Liver (tissue), 3 donors: Measurements from ENCODE around the gene NPTN.

Source experiments
- JUND ChIP-seq, 2 donors: IDR thresholded peaks; 2 replicates each; pipeline ENCODE4 v1.6.1; 2016; ENCODE audit warnings: antibody characterized with exemption in 2 of 2
- TAF1 ChIP-seq: conservative IDR thresholded peaks from 2 replicates; pipeline ENCODE4 v1.6.1; 2016; ENCODE audit warnings: antibody characterized with exemption, mild to moderate bottlenecking
- TF ChIP-seq, protein P1 (sequence below): IDR thresholded peaks from 2 replicates; pipeline ENCODE4 v1.6.1; 2016; ENCODE audit warnings: antibody characterized with exemption
- TF ChIP-seq, protein P2 (sequence below): fragments of 150-350 bp; IDR thresholded peaks from 2 replicates; pipeline ENCODE4 v1.5.1; 2017; ENCODE audit warnings: improper control_type of control experiment, low read depth, low read length; ENCODE audit not compliant: missing input control
- donor health status: healthy.
- donor health status: healthy.

GRCh38 chr15:73632670-73633058 is 525 bp downstream of the NPTN start:
- TF ChIP-seq, protein P1, sequence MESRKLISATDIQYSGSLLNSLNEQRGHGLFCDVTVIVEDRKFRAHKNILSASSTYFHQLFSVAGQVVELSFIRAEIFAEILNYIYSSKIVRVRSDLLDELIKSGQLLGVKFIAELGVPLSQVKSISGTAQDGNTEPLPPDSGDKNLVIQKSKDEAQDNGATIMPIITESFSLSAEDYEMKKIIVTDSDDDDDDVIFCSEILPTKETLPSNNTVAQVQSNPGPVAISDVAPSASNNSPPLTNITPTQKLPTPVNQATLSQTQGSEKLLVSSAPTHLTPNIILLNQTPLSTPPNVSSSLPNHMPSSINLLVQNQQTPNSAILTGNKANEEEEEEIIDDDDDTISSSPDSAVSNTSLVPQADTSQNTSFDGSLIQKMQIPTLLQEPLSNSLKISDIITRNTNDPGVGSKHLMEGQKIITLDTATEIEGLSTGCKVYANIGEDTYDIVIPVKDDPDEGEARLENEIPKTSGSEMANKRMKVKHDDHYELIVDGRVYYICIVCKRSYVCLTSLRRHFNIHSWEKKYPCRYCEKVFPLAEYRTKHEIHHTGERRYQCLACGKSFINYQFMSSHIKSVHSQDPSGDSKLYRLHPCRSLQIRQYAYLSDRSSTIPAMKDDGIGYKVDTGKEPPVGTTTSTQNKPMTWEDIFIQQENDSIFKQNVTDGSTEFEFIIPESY: no peak
- no peak for TF ChIP-seq TAF1
- TF ChIP-seq, protein P2, sequence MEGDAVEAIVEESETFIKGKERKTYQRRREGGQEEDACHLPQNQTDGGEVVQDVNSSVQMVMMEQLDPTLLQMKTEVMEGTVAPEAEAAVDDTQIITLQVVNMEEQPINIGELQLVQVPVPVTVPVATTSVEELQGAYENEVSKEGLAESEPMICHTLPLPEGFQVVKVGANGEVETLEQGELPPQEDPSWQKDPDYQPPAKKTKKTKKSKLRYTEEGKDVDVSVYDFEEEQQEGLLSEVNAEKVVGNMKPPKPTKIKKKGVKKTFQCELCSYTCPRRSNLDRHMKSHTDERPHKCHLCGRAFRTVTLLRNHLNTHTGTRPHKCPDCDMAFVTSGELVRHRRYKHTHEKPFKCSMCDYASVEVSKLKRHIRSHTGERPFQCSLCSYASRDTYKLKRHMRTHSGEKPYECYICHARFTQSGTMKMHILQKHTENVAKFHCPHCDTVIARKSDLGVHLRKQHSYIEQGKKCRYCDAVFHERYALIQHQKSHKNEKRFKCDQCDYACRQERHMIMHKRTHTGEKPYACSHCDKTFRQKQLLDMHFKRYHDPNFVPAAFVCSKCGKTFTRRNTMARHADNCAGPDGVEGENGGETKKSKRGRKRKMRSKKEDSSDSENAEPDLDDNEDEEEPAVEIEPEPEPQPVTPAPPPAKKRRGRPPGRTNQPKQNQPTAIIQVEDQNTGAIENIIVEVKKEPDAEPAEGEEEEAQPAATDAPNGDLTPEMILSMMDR: no peak
- TF ChIP-seq JUND (IDR thresholded peaks at IDR 0.05): no peak
